H1 (cell line): Measurements from ENCODE around the gene GRID1. TPM values are rescaled to one million over a fixed set of nuclear protein-coding genes. Genes with fewer than 3 reads are reported as not detected.

Experiments used
- CHD7 ChIP-seq: fragments of 300-600 bp; sonication (generic); IDR thresholded peaks from 2 replicates; pipeline ENCODE4 v1.7.1; 2012; ENCODE audit warnings: low read length, moderate library complexity, mild to moderate bottlenecking, inconsistent platforms; ENCODE audit not compliant: insufficient replicate concordance
- polyA plus RNA-seq, 7 experiments: library from polyadenylated mRNA; depleted of rRNA in 3 of 7; stranded (reverse) in 5 of 7; unstranded in 2 of 7; fragments of >200 nt in 5 of 7; fragments of 200-250 nt in 2 of 7; gene quantifications; 1 replicate in 5 of 7; 2 replicates in 1 of 7; 4 replicates in 1 of 7; pipeline versions ENCODE4 v1.2.1 to v1.2.3, GENCODE V29; 2011 to 2013; ENCODE audit warnings: missing spikeins in 2 of 7, mixed read lengths in 2 of 7
- total RNA-seq: library from RNA; stranded (reverse); fragmentation: NEBNext Ultra II Directional; extraction: Animal tissue kit (Norgen Biotek cat#: 25700); gene quantifications from 2 replicates; pipeline ENCODE4 v1.2.1, GENCODE V29; 2021

The GRID1 gene
- total and polyA plus RNA-seq, 2 of the 8 experiments (the other 6 are each of a cell fraction or from before 2014, with no cell fraction given) = 0.22 to 0.30 TPM

DNA sequence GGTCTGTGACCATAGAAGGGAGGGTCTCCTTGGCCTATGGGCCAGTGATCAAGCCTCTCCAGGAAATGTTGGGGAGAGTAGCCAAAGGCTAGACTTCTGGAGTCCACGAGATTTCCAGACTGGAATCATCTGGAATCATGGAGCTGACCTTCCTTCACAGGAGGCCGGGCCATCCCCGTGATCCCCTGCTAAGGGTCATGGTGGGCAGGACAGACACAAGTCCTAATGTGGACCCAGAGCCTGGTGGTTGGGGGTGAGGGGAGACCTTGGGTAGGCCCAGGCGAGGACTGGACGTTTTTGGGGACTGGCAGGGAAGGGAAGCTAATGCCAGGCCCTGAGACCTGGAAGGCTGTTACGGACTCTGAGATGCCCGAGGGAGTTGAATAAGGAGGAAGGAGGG is 9.8 kb upstream of the GRID1 start (continued):
- TF ChIP-seq CHD7 = no peak
